ENCODE measurements around the gene TUBB2A.
"Not testable (repeated sequence)": the region's sequence is repeated elsewhere in the genome, so short reads cannot be mapped to it uniquely, and the experiment has no call there.

Gene TUBB2A

GRCh38 chr6:3200682-3201081 lies 43.3 kb upstream of the TUBB2A start:
- no peak for TF ChIP-seq CTCF (IDR thresholded peaks at IDR 0.05; ENCODE audit: low read depth, low read length)
- in situ Hi-C loops (cut with HindIII; ENCODE audit: low sequenced_read_pairs): no loop called here

GRCh38 chr6:3199382-3199781 lies 42.0 kb upstream of the TUBB2A start:
- DNase-seq (ENCODE audit: low read depth, low spot score): no peak
- in situ Hi-C loops (cut with HindIII; ENCODE audit: low sequenced_read_pairs): no loop called here
- H3K4me3 ChIP-seq (ENCODE audit: low read depth, low read length): no peak overlapping the region
- no peak for TF ChIP-seq CTCF (IDR thresholded peaks at IDR 0.05; ENCODE audit: low read depth, low read length)

More at GRCh38 chr6:3200682-3201081, 43.3 kb upstream of the TUBB2A start:
- no peak overlapping the region for H3K4me3 ChIP-seq (ENCODE audit: low read depth, low read length)
- no peak for DNase-seq (ENCODE audit: low read depth, low spot score)

- DNase-seq (ENCODE audit: low read depth, low spot score); in situ Hi-C loops (cut with HindIII; ENCODE audit: low sequenced_read_pairs); H3K4me3 ChIP-seq (ENCODE audit: low read depth, low read length): not testable (repeated sequence)
Observed at GRCh38 chr6:3197734-3198133, 40.4 kb upstream of the TUBB2A start.

DNA sequence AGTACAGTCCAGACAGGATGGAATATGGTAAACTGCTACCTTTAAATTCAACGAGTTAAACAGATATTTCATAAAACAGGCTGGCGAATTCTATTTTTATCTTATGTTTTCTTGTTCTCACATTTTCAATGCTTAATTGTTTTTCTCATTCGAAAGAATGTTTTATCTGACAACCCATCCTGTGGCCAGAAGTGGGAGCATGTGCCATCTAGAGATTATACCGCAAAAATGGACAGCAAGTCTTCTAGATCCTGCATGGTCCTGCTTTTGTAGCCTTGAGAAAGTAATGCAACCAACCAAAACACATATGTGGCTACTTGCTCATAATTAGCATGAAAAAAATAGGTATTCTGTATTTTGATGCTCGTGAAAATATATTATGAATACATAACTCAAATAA lies 39.4 kb upstream of the TUBB2A start:
- H3K4me3 ChIP-seq (ENCODE audit: low read depth, low read length): no peak overlapping the region
- no peak for DNase-seq (ENCODE audit: low read depth, low spot score)
- in situ Hi-C loops (cut with HindIII; ENCODE audit: low sequenced_read_pairs): no loop called here
- TF ChIP-seq CTCF (IDR thresholded peaks at IDR 0.05; ENCODE audit: low read depth, low read length): no peak

GRCh38 chr6:3195695-3196497 lies 38.6 kb upstream of the TUBB2A start:
- TF ChIP-seq CTCF (IDR thresholded peaks at IDR 0.05; ENCODE audit: low read depth, low read length): peak; percentile 11
- in situ Hi-C loops (cut with HindIII; ENCODE audit: low sequenced_read_pairs): no loop called here
- no peak overlapping the region for H3K4me3 ChIP-seq (ENCODE audit: low read depth, low read length)
- DNase-seq (ENCODE audit: low read depth, low spot score): peak; percentile 50

- no peak for TF ChIP-seq CTCF (IDR thresholded peaks at IDR 0.05; ENCODE audit: low read depth, low read length)
- DNase-seq (ENCODE audit: low read depth, low spot score): no peak
- in situ Hi-C loops (cut with HindIII; ENCODE audit: low sequenced_read_pairs): no loop called here
- H3K4me3 ChIP-seq (ENCODE audit: low read depth, low read length): no peak overlapping the region
Observed at GRCh38 chr6:3195420-3195694, 38.0 kb upstream of the TUBB2A start.

DNA sequence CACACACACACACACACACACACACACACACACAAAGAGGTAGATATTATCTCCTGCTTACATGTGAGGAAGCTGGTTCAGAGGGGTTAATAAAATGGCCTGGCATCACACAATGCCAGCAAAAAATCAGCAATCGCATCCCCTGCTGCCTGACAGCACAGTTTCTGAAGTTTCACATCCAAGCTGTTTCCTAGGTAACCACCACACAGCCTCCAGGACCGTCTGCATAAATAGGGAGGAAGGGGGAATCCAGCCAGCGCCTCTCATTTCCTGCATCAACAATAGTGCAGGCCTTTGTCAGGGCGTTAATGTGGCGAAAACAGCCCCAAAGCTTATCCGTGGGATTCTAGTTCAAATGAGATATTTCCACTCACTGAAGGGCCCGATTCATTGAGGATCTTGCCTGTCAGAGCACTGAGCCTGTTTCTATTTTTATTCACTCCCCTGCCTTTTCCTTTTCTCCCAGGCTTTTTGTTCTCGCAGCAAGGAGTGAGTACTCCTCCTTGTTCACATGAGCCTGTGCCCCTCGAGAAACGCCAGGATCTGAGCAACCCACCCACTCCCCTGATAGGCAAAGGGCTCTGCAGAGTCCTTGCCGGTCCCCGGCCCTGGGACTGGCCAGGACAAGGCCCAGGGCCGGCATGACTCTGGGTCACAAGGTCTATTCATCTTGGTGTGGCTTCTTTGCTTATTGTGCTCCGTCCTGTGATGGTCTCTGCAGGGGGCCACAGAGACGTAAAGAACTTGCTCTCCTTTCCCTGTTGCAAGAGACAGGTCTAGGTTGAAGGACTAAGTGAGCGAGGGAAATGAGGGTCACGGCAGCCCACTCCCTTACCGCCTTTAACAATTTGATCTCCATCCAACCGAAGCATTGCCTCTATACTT lies 37.4 kb upstream of the TUBB2A start:
- no peak overlapping the region for H3K4me3 ChIP-seq (ENCODE audit: low read depth, low read length)
- DNase-seq (ENCODE audit: low read depth, low spot score): peak; percentile 79
- in situ Hi-C loops (cut with HindIII; ENCODE audit: low sequenced_read_pairs): no loop called here
- no peak for TF ChIP-seq CTCF (IDR thresholded peaks at IDR 0.05; ENCODE audit: low read depth, low read length)

Data from astrocyte of the spinal cord (primary cell).